HEK293 (cell line): ENCODE measurements around the gene CYP51A1.
"Not testable (repeated sequence)": the region's sequence is repeated elsewhere in the genome, so short reads cannot be mapped to it uniquely, and the experiment has no call there.

Experiments
- SALL2 ChIP-seq: fragments of 450-650 bp; formaldehyde crosslinking; IDR thresholded peaks from 2 replicates; pipeline ENCODE4 v1.5.0; 2017; ENCODE audit warnings: missing biosample characterization, mild to moderate bottlenecking, missing genetic modification characterization, borderline replicate concordance
- ZNF114 ChIP-seq: fragments of 450-650 bp; formaldehyde crosslinking; IDR thresholded peaks from 2 replicates; pipeline ENCODE4 v1.5.0; 2017; ENCODE audit warnings: missing biosample characterization, missing genetic modification characterization
- ZNF138 ChIP-seq: fragments of 450-650 bp; formaldehyde crosslinking; IDR thresholded peaks from 2 replicates; pipeline ENCODE4 v1.5.1; 2016; ENCODE audit warnings: missing biosample characterization, missing genetic modification characterization, borderline replicate concordance
- ZNF426 ChIP-seq: fragments of 450-650 bp; formaldehyde crosslinking; IDR thresholded peaks from 2 replicates; pipeline ENCODE4 v1.5.1; 2017; ENCODE audit warnings: missing biosample characterization, missing genetic modification characterization, mild to moderate bottlenecking, inconsistent platforms, moderate library complexity
- ZNF747 ChIP-seq: fragments of 450-650 bp; formaldehyde crosslinking; IDR thresholded peaks from 2 replicates; pipeline ENCODE4 v1.5.1; 2016; ENCODE audit warnings: missing biosample characterization, missing genetic modification characterization
- TF ChIP-seq, protein P1 (sequence below): fragments of 450-650 bp; formaldehyde crosslinking; IDR thresholded peaks from 2 replicates; pipeline ENCODE4 v1.5.1; 2016; ENCODE audit warnings: missing biosample characterization, missing genetic modification characterization

DNA sequence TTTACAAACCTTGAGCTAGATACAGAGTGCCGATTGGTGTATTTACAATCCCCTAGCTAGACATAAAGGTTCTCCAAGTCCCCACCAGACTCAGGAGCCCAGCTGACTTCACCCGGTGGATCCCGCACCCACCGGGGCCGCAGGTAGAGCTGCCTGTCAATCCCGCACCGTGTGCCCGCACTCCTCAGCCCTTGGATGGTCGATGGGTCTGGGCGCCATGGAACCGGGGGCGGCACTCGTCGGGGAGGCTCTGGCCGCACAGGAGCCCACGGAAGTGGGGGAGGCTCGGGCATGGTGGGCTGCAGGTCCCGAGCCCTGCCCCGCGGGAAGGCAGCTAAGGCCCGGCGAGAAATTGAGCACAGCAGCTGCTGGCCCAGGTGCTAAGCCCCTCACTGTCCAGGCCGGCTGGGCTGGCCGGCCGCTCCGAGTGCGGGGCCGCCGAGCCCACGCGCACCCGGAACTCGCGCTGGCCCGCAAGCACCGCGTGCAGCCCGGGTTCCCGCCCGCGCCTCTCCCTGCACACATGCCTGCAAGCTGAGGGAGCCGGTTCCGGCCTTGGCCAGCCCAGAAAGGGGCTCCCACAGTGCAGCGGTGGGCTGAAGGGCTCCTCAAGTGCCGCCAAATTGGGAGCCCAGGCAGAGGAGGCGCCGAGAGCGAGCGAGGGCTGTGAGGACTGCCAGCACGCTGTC is 9.1 kb upstream of the CYP51A1 start:
- not testable (repeated sequence) for TF ChIP-seq SALL2 (tag by site-specific recombination); ZNF747 (tag by site-specific recombination); ZNF138 (tag by site-specific recombination); ZNF426 (tag by site-specific recombination); ZNF114
- TF ChIP-seq, protein P1, sequence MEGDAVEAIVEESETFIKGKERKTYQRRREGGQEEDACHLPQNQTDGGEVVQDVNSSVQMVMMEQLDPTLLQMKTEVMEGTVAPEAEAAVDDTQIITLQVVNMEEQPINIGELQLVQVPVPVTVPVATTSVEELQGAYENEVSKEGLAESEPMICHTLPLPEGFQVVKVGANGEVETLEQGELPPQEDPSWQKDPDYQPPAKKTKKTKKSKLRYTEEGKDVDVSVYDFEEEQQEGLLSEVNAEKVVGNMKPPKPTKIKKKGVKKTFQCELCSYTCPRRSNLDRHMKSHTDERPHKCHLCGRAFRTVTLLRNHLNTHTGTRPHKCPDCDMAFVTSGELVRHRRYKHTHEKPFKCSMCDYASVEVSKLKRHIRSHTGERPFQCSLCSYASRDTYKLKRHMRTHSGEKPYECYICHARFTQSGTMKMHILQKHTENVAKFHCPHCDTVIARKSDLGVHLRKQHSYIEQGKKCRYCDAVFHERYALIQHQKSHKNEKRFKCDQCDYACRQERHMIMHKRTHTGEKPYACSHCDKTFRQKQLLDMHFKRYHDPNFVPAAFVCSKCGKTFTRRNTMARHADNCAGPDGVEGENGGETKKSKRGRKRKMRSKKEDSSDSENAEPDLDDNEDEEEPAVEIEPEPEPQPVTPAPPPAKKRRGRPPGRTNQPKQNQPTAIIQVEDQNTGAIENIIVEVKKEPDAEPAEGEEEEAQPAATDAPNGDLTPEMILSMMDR (tag by site-specific recombination) = not testable (repeated sequence)
